BE2C (cell line): ENCODE results near the gene DTNA.

Experiments
- DNase-seq: peaks from one replicate; pipeline ENCODE4 v3.0.0-alpha.2; 2020
- H3K27me3 ChIP-seq: fragments of 250-450 bp; sonication (Bioruptor Pico); 2 replicates; pipeline ENCODE4 v1.5.1; 2020; ENCODE audit warnings: mild to moderate bottlenecking
- H3K36me3 ChIP-seq: fragments of 250-450 bp; sonication (Bioruptor Pico); 2 replicates; pipeline ENCODE4 v1.5.1; 2020; ENCODE audit warnings: mild to moderate bottlenecking
- H3K4me1 ChIP-seq: fragments of 250-450 bp; sonication (Bioruptor Pico); 2 replicates; pipeline ENCODE4 v1.5.1; 2020
- H3K4me3 ChIP-seq: 2 replicates; pipeline ENCODE4 v1.5.1; 2011; ENCODE audit warnings: low read depth, low read length
- H3K9me3 ChIP-seq: fragments of 250-450 bp; sonication (Bioruptor Pico); 2 replicates; pipeline ENCODE4 v1.5.1; 2020
- TF ChIP-seq, protein P1 (sequence below): IDR thresholded peaks from 2 replicates; pipeline ENCODE4 v1.5.1; 2012; ENCODE audit warnings: mild to moderate bottlenecking, low read depth, low read length

DTNA gene

DNA sequence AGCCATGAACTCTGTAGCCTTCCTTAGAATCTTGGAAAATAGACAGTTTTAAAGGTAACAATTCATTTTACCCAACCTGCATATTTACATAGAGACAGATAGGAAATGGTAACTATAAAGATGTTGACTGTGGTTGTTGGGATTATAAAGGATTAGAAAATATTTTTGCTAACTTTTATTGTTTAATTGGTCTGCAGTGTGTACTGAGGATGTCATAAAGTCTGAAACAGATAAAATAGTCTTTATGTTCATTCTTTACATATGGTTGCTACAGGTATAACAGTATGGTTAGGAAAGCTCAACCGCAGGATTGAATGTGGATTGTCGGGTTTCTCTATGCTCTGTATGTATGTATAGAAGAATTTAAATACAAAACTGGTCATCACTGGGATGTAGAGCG, 7.3 kb upstream of the DTNA start:
- Histone ChIP-seq H3K4me1 (no peaks in the 10 kb centered on the region), H3K27me3 (peaks cover 20% of the 10 kb centered on the region), H3K9me3 (no peaks in the 10 kb centered on the region), H3K4me3 (no peak overlapping the region), H3K36me3 (no peaks in the 10 kb centered on the region)
- TF ChIP-seq, protein P1, sequence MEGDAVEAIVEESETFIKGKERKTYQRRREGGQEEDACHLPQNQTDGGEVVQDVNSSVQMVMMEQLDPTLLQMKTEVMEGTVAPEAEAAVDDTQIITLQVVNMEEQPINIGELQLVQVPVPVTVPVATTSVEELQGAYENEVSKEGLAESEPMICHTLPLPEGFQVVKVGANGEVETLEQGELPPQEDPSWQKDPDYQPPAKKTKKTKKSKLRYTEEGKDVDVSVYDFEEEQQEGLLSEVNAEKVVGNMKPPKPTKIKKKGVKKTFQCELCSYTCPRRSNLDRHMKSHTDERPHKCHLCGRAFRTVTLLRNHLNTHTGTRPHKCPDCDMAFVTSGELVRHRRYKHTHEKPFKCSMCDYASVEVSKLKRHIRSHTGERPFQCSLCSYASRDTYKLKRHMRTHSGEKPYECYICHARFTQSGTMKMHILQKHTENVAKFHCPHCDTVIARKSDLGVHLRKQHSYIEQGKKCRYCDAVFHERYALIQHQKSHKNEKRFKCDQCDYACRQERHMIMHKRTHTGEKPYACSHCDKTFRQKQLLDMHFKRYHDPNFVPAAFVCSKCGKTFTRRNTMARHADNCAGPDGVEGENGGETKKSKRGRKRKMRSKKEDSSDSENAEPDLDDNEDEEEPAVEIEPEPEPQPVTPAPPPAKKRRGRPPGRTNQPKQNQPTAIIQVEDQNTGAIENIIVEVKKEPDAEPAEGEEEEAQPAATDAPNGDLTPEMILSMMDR, result no peak
- DNase-seq, result no peak

DNA sequence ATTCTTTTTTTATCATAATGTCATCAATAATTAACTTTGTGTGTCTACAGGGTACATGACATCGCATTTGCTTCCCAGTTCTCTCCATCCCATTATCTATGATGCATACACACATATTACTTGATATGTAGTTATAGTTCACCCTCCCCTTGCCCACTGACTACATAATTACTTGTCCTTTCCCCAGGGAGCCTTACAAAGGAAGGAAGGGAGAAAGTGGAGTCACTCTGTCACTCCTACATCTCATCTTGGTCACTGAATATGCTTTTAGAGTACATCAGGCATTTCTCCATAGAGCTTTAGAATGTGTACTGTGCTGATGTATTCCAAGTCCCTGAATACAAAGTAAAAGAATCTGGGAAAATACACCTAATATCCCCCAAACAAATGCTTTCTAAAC, 6.0 kb upstream of the DTNA start:
- peaks cover 20% of the 10 kb centered on the region for H3K27me3 ChIP-seq
- H3K36me3 ChIP-seq, result no peaks in the 10 kb centered on the region
- no peak for DNase-seq
- TF ChIP-seq, protein P1, result no peak
- no peaks in the 10 kb centered on the region for H3K4me1 ChIP-seq
- H3K4me3 ChIP-seq, result no peak overlapping the region
- no peaks in the 10 kb centered on the region for H3K9me3 ChIP-seq

DNA sequence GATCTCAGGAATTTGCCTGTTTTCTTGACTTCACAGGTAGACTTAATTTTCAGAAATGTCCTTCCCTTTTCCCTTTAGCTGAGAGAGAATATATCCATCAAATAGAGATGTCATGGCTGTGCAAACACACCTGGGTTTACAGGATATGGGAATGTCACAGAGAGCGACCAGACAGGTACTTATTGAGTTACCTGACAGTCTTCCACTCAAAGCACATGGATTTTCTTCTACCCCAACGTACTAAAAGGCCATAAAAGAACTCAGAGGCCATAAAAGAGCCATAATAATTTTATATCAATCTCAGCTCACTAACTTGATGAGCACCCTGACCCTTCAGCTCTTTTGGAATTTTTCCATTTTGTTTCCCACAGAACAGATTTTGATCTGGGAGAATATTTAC, 5.3 kb upstream of the DTNA start:
- TF ChIP-seq, protein P1, result no peak
- H3K9me3 ChIP-seq, result no peaks in the 10 kb centered on the region
- peaks cover 20% of the 10 kb centered on the region for H3K27me3 ChIP-seq
- no peak for DNase-seq
- H3K4me1 ChIP-seq, result no peaks in the 10 kb centered on the region
- no peak overlapping the region for H3K4me3 ChIP-seq
- no peaks in the 10 kb centered on the region for H3K36me3 ChIP-seq

DNA sequence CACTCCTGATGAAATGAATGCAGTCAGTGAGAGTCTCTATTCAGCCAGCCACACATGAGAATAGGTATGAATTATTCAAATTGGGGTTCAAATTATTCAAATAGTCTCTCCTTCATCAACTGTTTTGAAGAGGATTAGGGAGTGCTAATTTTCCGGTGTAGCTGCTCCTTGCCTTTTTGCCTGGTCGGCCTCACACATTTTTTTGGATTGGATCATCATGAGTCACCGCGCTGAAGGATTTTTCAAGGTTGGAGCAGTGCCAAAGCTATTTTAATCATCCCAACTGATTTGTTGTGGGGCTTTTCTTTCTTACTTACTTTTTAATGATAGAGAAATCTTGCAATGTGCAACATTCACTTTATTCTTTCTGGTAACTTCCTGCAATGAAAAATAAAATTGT, 2.4 kb upstream of the DTNA start:
- no peak for DNase-seq
- Histone ChIP-seq H3K4me3 (no peak overlapping the region), H3K36me3 (no peaks in the 10 kb centered on the region), H3K4me1 (no peaks in the 10 kb centered on the region), H3K27me3 (peaks cover 7% of the 10 kb centered on the region; the same call in 1 of the 2 replicates), H3K9me3 (no peaks in the 10 kb centered on the region)
- TF ChIP-seq, protein P1, result no peak

DNA sequence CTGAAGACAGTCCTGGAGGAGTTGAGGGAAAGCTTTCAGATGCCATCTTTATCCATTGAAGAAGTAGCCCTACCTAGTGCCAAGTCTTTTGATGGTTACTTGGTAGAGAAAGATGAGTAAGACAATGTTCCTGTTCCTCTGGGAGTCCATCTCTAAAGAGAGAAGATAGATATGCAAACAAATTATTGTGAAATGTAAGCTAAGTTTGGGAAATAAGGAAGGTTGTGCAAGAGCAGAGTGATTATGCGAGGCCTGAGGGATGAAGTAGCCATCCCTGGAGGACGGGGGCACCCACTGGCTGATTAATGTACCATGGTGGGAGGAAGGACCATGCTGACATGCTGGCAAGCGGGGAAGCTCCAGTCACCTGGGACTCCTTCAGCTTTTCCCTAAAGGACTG, 994 bp upstream of the DTNA start:
- Histone ChIP-seq H3K27me3 (no peaks in the 10 kb centered on the region), H3K36me3 (no peaks in the 10 kb centered on the region), H3K4me1 (no peaks in the 10 kb centered on the region), H3K9me3 (no peaks in the 10 kb centered on the region), H3K4me3 (no peak overlapping the region)
- DNase-seq, result no peak
- TF ChIP-seq, protein P1, result no peak

DNA sequence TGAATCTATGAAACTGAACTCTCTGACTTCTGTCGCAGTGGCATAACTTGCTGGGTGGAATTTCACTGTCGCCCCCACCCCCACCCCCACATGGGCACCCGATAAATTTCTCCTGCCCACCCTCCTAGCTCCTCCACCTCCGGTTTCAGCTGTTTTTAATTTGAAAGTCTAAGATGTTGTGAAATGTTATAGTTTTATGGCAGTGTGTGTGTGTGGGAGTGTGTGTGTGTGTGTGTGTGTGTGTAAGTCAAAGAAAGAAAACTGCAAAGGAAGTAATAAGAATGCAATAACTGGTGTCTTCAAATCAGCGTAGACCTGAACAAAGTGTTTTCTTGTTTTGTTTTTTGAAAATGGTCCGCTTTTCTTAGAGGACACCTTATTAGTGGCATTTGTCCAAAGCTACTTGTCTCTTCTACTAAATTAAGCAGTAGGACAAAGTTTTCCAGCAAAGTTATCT, 388 bp downstream of the DTNA start:
- no peaks in the 10 kb centered on the region for H3K27me3 ChIP-seq
- no peaks in the 10 kb centered on the region for H3K36me3 ChIP-seq
- no peaks in the 10 kb centered on the region for H3K9me3 ChIP-seq
- no peak overlapping the region for H3K4me3 ChIP-seq
- no peaks in the 10 kb centered on the region for H3K4me1 ChIP-seq
- TF ChIP-seq, protein P1, result no peak
- no peak for DNase-seq
